GM04503 (cell line): ENCODE measurements around the gene RNF150.

Experiments used
- DNase-seq: peaks from one replicate; pipeline ENCODE4 v3.0.0-alpha.2; 2012; ENCODE audit warnings: low read depth

RNF150 gene

GRCh38 chr4:140980426-140981200 is 152.7 kb downstream of the RNF150 start:
- DNase-seq: no peak

GRCh38 chr4:140976768-140977167 is 156.5 kb downstream of the RNF150 start:
- DNase-seq: no peak

- no peak for DNase-seq
Measured at GRCh38 chr4:140971077-140971792, 162.0 kb downstream of the RNF150 start.

GRCh38 chr4:140969296-140969695 is 164.0 kb downstream of the RNF150 start:
- no peak for DNase-seq

- DNase-seq: no peak
Measured at GRCh38 chr4:140968371-140968770, 164.9 kb downstream of the RNF150 start.

- DNase-seq: no peak
Measured at GRCh38 chr4:140963883-140964282, 169.4 kb downstream of the RNF150 start.

GRCh38 chr4:140955641-140956040 is 177.6 kb downstream of the RNF150 start:
- no peak for DNase-seq

GRCh38 chr4:140952717-140953116 is 180.6 kb downstream of the RNF150 start:
- no peak for DNase-seq

GRCh38 chr4:140947506-140947905 is 185.8 kb downstream of the RNF150 start:
- no peak for DNase-seq

GRCh38 chr4:140945106-140945505 is 188.2 kb downstream of the RNF150 start:
- DNase-seq: no peak

- DNase-seq: peak; percentile 41
Measured at GRCh38 chr4:140944572-140944971, 188.7 kb downstream of the RNF150 start.

- DNase-seq: no peak
Measured at GRCh38 chr4:140944199-140944515, 189.1 kb downstream of the RNF150 start.

GRCh38 chr4:140943486-140944198 is 189.6 kb downstream of the RNF150 start:
- peak; percentile 77 for DNase-seq

- no peak for DNase-seq
Measured at GRCh38 chr4:140940589-140940988, 192.7 kb downstream of the RNF150 start.

- peak; percentile 84 for DNase-seq
Measured at GRCh38 chr4:140937866-140938265, 195.4 kb downstream of the RNF150 start.

GRCh38 chr4:140935254-140935653 is 198.0 kb downstream of the RNF150 start:
- DNase-seq: no peak

- DNase-seq: no peak
Measured at GRCh38 chr4:140932501-140933045, 200.7 kb downstream of the RNF150 start.

- no peak for DNase-seq
Measured at GRCh38 chr4:140931911-140932310, 201.4 kb downstream of the RNF150 start.

GRCh38 chr4:140930557-140930956 is 202.7 kb downstream of the RNF150 start:
- DNase-seq: no peak

- DNase-seq: no peak
Measured at GRCh38 chr4:140930011-140930410, 203.3 kb downstream of the RNF150 start.

- peak; percentile 53 for DNase-seq
Measured at GRCh38 chr4:140928880-140929279, 204.4 kb downstream of the RNF150 start.

GRCh38 chr4:140926672-140927071 is 206.6 kb downstream of the RNF150 start:
- no peak for DNase-seq

- no peak for DNase-seq
Measured at GRCh38 chr4:140925417-140925816, 207.9 kb downstream of the RNF150 start.
